Measurements from ENCODE around the gene RPS6KA2. TPM values are rescaled to one million over a fixed set of nuclear protein-coding genes. Genes with fewer than 3 reads are reported as not detected.

RPS6KA2 gene
- total RNA-seq, 1 donor from 2014 or later, result 33.7 TPM

DNA sequence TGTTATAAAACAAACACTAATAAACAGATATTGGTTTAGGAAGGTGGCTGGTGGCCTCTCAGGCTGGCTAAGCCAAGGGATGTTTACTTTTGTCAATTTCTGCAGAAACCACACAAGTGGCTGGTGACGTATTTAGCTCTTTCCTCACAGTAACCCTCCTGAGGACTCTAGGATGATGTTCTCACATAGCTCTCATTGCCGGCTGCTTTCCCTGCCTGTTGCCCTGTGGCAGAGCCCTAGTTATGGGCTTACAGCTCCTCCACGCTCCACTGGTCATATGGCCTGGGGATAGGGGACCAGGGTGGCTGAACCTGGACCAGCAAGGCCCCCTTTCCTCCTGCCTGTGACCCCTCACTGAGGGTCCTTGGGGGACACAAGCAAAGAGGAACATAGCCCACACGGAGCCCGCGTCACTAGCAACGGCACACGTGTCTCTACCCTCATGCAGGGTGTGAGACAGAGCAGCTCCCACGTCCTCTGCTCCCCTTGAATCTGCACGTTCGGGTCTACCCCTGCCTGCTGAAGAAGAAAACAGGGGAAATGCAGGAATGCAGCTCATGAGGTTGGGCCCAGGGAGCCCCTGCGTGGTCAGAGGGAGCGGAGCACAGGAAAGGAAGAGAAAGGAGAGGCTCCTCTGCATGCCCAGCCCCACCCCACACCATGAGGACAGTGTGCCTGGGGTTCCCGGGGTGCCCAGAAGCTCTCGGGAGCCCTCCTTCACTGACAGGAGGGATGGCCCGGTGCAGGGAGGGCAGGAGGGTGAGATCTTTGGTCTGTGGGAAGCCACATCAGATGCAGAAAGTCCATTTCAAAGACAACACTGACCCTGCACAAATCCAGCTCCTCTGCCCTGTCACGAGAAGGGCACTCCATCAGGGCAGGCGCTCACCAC is 54.4 kb downstream of the RPS6KA2 start:
- TF ChIP-seq, protein P1, sequence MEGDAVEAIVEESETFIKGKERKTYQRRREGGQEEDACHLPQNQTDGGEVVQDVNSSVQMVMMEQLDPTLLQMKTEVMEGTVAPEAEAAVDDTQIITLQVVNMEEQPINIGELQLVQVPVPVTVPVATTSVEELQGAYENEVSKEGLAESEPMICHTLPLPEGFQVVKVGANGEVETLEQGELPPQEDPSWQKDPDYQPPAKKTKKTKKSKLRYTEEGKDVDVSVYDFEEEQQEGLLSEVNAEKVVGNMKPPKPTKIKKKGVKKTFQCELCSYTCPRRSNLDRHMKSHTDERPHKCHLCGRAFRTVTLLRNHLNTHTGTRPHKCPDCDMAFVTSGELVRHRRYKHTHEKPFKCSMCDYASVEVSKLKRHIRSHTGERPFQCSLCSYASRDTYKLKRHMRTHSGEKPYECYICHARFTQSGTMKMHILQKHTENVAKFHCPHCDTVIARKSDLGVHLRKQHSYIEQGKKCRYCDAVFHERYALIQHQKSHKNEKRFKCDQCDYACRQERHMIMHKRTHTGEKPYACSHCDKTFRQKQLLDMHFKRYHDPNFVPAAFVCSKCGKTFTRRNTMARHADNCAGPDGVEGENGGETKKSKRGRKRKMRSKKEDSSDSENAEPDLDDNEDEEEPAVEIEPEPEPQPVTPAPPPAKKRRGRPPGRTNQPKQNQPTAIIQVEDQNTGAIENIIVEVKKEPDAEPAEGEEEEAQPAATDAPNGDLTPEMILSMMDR (conservative IDR thresholded peaks at IDR 0.05), result no peak
- Mint-ChIP-seq H3K36me3 (ENCODE audit: low read depth) (peaks cover 20% of the 10 kb centered on the region), H3K9me3 (peaks cover 8% of the 10 kb centered on the region), H3K4me1 (peaks cover 21% of the 10 kb centered on the region), H3K27me3 (ENCODE audit: low read depth) (no peaks in the 10 kb centered on the region), H3K4me3 (no peak overlapping the region), H3K27ac (ENCODE audit: unreplicated experiment) (no peak overlapping the region)
- no peak for DNase-seq (ENCODE audit: low read depth, low spot score)

DNA sequence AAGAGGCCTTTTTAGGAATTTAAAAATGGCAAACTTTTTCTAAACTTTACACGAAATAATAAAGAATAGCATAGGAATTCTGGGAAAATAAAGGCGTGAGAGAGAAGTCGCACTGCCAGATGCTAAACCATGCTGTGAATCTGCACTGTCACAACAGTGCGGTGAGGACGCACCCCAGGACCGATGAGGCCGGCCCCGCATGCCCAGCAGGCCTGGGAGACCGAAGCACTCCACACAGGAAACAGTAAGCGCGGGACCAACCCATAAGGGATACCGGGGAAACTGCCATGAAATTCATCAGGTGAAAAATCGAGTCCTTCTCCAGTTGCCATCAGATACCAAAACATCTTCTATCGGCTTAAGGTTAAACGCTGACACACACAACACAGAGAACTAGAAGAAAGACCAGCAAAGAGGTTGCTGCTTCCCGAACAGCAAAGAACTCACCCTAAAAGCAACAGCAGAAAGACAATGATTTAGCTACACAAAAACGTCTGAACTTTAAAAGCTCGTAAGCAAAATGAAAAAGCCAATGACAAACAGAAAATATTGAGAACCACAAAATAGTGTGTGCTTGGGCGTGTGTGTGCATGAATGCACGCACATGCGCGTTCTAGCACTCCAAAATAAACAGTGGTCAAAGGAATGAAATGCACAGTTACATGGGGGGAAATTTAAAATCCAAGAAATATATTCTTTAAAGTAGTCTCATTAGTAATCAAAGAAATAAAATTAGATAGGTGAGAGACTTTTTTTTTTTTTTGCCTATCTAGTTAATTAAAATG is 55.9 kb downstream of the RPS6KA2 start:
- H3K27ac Mint-ChIP-seq (ENCODE audit: unreplicated experiment), result no peak overlapping the region
- TF ChIP-seq, protein P1 (conservative IDR thresholded peaks at IDR 0.05), result no peak
- no peak overlapping the region for H3K4me3 Mint-ChIP-seq
- DNase-seq (ENCODE audit: low read depth, low spot score), result no peak
- peaks cover 1% of the 10 kb centered on the region for H3K9me3 Mint-ChIP-seq
- peaks cover 11% of the 10 kb centered on the region for H3K36me3 Mint-ChIP-seq (ENCODE audit: low read depth)
- H3K27me3 Mint-ChIP-seq (ENCODE audit: low read depth), result no peaks in the 10 kb centered on the region
- H3K4me1 Mint-ChIP-seq, result peaks cover 21% of the 10 kb centered on the region

DNA sequence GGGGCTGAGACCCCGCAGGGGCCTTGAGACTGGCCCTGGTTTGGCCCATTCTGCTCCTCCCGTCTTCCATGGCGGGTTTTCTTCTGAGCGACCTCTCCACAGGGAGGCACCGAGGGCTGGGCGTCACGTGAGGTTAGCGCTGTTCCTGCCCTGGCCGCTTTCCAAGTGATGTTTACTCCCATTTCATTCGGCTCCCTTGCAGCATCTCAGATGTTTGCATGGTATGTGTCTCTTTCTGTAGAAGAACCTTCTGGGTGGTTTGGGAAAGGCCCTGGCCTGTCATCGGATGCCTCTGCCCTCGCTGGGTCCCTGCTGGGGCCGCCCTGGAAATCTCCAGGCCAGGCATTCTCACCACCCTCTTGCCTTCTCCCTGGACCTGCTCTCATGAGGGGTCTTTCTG is 57.8 kb downstream of the RPS6KA2 start:
- H3K4me1 Mint-ChIP-seq, result peaks cover 28% of the 10 kb centered on the region
- no peak for DNase-seq (ENCODE audit: low read depth, low spot score)
- H3K27ac Mint-ChIP-seq (ENCODE audit: unreplicated experiment), result no peak overlapping the region
- H3K36me3 Mint-ChIP-seq (ENCODE audit: low read depth), result peaks cover 3% of the 10 kb centered on the region
- H3K27me3 Mint-ChIP-seq (ENCODE audit: low read depth), result no peaks in the 10 kb centered on the region
- H3K4me3 Mint-ChIP-seq, result no peak overlapping the region
- TF ChIP-seq, protein P1 (conservative IDR thresholded peaks at IDR 0.05), result no peak
- no peaks in the 10 kb centered on the region for H3K9me3 Mint-ChIP-seq

GRCh38 chr6:166567813-166568212 is 59.2 kb downstream of the RPS6KA2 start:
- no peaks in the 10 kb centered on the region for H3K9me3 Mint-ChIP-seq
- TF ChIP-seq, protein P1 (conservative IDR thresholded peaks at IDR 0.05), result no peak
- no peak overlapping the region for H3K4me3 Mint-ChIP-seq
- H3K36me3 Mint-ChIP-seq (ENCODE audit: low read depth), result no peaks in the 10 kb centered on the region
- no peak for DNase-seq (ENCODE audit: low read depth, low spot score)
- H3K4me1 Mint-ChIP-seq, result peaks cover 23% of the 10 kb centered on the region
- no peak overlapping the region for H3K27ac Mint-ChIP-seq (ENCODE audit: unreplicated experiment)
- no peaks in the 10 kb centered on the region for H3K27me3 Mint-ChIP-seq (ENCODE audit: low read depth)

GRCh38 chr6:166567107-166567506 is 59.9 kb downstream of the RPS6KA2 start:
- Mint-ChIP-seq H3K27ac (ENCODE audit: unreplicated experiment) (no peak overlapping the region), H3K36me3 (ENCODE audit: low read depth) (no peaks in the 10 kb centered on the region), H3K27me3 (ENCODE audit: low read depth) (no peaks in the 10 kb centered on the region), H3K4me3 (no peak overlapping the region), H3K9me3 (no peaks in the 10 kb centered on the region), H3K4me1 (peaks cover 16% of the 10 kb centered on the region)
- no peak for DNase-seq (ENCODE audit: low read depth, low spot score)
- TF ChIP-seq, protein P1 (conservative IDR thresholded peaks at IDR 0.05), result no peak

Measured in neural crest cell (in vitro differentiated cells).